Tibial nerve (tissue), 4 donors: ENCODE data around the gene ARCN1. TPM values are rescaled to one million over a fixed set of nuclear protein-coding genes. Genes with fewer than 3 reads are reported as not detected.

Source experiments
- DNase-seq, 2 donors: peaks; one replicate each; pipeline ENCODE4 v3.0.0-alpha.2; 2019; ENCODE audit warnings: low spot score in 2 of 2
- H3K27ac ChIP-seq, 4 donors: fragments of 200-600 bp; sonication (generic) in 3 of 4; one replicate each; pipeline ENCODE4 v1.5.1; 2017 to 2019; ENCODE audit warnings: mild to moderate bottlenecking in 1 of 4
- H3K27me3 ChIP-seq, 2 donors: fragments of 200-600 bp; sonication (generic) in 1 of 2; one replicate each; pipeline versions ENCODE4 v1.5.1 to v1.6.0; 2017 to 2019
- H3K36me3 ChIP-seq, 3 donors: fragments of 200-600 bp; sonication (generic); one replicate each; pipeline ENCODE4 v1.5.1; 2018 to 2019
- H3K4me1 ChIP-seq, 4 donors: fragments of 200-600 bp; sonication (generic) in 3 of 4; one replicate each; pipeline ENCODE4 v1.5.1; 2017 to 2019
- H3K4me3 ChIP-seq, 4 donors: fragments of 200-600 bp; sonication (generic) in 3 of 4; one replicate each; pipeline ENCODE4 v1.5.1; 2017 to 2019; ENCODE audit warnings: mild to moderate bottlenecking in 1 of 4, moderate library complexity in 1 of 4
- H3K9me3 ChIP-seq, 4 donors: fragments of 200-600 bp; sonication (generic) in 3 of 4; one replicate each; pipeline ENCODE4 v1.5.1; 2017 to 2019
- EP300 ChIP-seq, 2 donors: sonication (generic); formaldehyde crosslinking; IDR thresholded peaks; one replicate each; pipeline ENCODE4 v1.6.1; 2017; ENCODE audit warnings: antibody characterized with exemption in 2 of 2, mild to moderate bottlenecking in 1 of 2
- POLR2A ChIP-seq, 2 donors: fragments of 450-650 bp; IDR thresholded peaks; one replicate each; pipeline ENCODE4 v1.6.1; 2017; ENCODE audit warnings: antibody characterized with exemption in 2 of 2, mild to moderate bottlenecking in 2 of 2, moderate library complexity in 2 of 2
- WGBS, 2 donors: methylation state at CpG; one replicate each; pipeline ENCODE4 v1.1.5; 2018; 5-methylcytosine and 5-hydroxymethylcytosine counted together
- total RNA-seq, 4 donors: library from RNA; depleted of rRNA; stranded (reverse); fragments of >200 nt; gene quantifications; one replicate each; pipeline ENCODE4 v1.1.0, GENCODE V29; 2016
- TF ChIP-seq, protein P1 (sequence below), 5 experiments: fragments of 200-600 bp in 3 of 5; fragments of 450-650 bp in 2 of 5; sonication (generic) in 3 of 5; IDR thresholded peaks; one replicate each; pipeline ENCODE4 v1.5.1; 2016 to 2019; ENCODE audit warnings: antibody characterized with exemption in 5 of 5, mild to moderate bottlenecking in 3 of 5, moderate library complexity in 2 of 5

The ARCN1 gene
- total RNA-seq, 4 donors from 2014 or later, result 74.3 to 94.8 (median 88.5) TPM

DNA sequence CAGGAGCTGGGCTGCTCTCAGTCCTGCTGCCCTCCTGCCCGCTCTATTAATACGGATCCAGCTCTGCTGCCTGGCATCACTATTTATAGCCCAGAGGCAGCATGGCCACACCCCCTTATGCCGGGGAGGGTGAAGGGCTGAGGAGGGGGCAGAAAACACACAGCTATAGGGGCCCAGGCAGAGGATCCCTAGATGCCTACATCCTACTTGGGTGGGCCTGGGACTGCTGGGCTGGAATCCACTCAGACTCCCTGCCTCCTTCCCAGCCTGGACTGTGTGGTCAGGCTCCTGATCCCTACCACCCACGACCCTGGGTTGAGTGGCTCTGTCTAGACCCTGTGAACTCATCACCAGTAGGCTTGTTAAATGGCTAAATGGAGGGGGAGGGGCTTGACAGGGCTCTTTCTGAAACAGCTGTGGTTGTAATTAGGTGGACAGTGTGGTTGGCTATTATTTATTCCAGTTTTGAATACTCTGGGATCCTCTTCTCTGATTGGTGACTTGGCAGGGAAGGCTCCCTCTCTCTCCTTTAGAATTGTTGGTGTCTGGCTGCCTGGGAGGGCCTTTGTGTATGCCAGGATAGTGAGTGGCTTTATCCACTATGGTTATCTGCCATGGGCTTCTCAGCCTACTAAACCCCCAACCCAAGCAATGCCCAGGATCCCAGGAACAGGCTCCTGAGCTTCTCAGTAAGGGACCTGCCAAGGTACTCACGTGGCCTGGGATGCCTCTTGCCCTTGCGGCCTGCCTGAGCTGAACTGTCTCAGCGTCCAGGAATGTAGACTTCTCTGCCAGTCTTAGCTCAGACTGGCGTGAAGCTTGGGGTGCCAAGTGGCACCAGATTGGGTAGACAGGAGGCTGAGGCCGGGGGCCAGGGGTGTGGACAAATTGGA is 50.4 kb downstream of the ARCN1 start:
- DNase-seq, result no peak
- TF ChIP-seq, protein P1, sequence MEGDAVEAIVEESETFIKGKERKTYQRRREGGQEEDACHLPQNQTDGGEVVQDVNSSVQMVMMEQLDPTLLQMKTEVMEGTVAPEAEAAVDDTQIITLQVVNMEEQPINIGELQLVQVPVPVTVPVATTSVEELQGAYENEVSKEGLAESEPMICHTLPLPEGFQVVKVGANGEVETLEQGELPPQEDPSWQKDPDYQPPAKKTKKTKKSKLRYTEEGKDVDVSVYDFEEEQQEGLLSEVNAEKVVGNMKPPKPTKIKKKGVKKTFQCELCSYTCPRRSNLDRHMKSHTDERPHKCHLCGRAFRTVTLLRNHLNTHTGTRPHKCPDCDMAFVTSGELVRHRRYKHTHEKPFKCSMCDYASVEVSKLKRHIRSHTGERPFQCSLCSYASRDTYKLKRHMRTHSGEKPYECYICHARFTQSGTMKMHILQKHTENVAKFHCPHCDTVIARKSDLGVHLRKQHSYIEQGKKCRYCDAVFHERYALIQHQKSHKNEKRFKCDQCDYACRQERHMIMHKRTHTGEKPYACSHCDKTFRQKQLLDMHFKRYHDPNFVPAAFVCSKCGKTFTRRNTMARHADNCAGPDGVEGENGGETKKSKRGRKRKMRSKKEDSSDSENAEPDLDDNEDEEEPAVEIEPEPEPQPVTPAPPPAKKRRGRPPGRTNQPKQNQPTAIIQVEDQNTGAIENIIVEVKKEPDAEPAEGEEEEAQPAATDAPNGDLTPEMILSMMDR (IDR thresholded peaks at IDR 0.05), result no peak
- no peak for TF ChIP-seq EP300 (IDR thresholded peaks at IDR 0.05)
- TF ChIP-seq POLR2A (IDR thresholded peaks at IDR 0.05), result no peak
- WGBS, 2 donors, result 27 to 33% methylated on average over 9 of the region's 9 CpGs
- no peaks in the 10 kb centered on the region for H3K27me3 ChIP-seq
- peaks cover 0 to 39% (median 4%) of the 10 kb centered on the region in 3 donors for H3K36me3 ChIP-seq
- peak overlapping the region; percentile 61 to 99 (median 86) for H3K27ac ChIP-seq
- peak overlapping the region in 1 of 4 donors; percentile 53 for H3K4me3 ChIP-seq
- no peaks in the 10 kb centered on the region for H3K9me3 ChIP-seq
- H3K4me1 ChIP-seq, result peaks cover 5 to 69% (median 55%) of the 10 kb centered on the region in 4 donors

DNA sequence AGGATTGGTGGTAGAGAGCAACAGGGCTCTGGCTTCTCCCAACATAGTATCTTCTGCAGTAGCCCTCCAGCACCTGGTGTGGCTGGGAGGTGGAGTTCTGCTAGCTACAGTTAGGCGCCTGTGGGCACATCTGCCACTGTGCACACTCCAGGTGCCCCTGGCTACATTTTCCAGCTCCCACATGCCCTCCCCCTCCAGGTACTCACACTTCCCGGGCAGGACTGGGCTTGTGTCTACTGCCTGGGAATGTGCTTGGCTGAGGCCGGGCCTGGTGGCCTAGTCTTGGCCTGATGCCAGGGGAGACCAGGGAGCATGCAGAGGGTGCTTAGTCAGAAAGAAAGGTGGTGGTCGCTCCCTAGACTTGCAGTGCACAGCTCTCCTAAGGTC is 51.1 kb downstream of the ARCN1 start:
- no peak for DNase-seq
- no peak overlapping the region for H3K4me3 ChIP-seq
- no peaks in the 10 kb centered on the region for H3K9me3 ChIP-seq
- peaks cover 5 to 68% (median 49%) of the 10 kb centered on the region in 4 donors for H3K4me1 ChIP-seq
- 51 to 69% methylated on average over 3 to 4 of the region's 4 CpGs for WGBS, 2 donors
- H3K27ac ChIP-seq, result peak overlapping the region; percentile 20 to 99 (median 80)
- H3K36me3 ChIP-seq, result peaks cover 0 to 45% (median 4%) of the 10 kb centered on the region in 3 donors
- H3K27me3 ChIP-seq, result no peaks in the 10 kb centered on the region
- TF ChIP-seq POLR2A (IDR thresholded peaks at IDR 0.05) (no peak), EP300 (IDR thresholded peaks at IDR 0.05) (no peak)
- TF ChIP-seq, protein P1 (IDR thresholded peaks at IDR 0.05), result no peak

DNA sequence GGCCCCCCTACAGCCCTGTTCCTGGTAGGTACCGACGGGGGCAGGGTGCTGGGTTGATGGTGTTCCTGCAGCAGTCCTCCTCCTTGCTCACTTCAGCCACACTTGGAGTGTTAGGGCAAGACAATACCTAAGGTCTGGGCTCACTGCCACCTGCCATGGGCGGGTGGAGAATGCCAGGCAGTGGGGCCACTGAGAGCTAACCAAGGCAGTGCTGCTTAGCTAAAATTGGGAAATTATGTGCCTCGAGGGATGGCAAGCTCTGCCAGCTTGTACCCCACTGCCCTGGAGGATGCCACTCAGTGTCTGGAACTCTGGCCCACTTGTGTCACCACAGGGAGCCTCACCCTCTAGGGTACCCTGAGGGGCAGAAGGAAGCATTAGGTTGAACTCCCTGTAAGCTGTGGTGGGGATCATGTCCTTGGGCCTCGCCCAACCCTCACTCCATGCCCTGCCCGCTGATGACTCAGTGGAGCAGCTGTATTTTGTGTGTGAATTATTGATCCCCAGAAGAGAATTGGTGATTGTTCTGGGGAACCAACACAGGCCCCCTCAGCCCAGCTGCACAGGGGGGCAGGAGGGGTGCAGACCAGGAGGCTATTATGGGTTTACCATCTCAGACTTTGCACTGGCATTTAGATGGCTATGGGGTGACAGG is 53.0 kb downstream of the ARCN1 start:
- 62 to 89% methylated on average over 6 of the region's 6 CpGs for WGBS, 2 donors
- no peak for DNase-seq
- no peaks in the 10 kb centered on the region for H3K27me3 ChIP-seq
- peaks cover 0 to 66% (median 35%) of the 10 kb centered on the region in 4 donors for H3K4me1 ChIP-seq
- no peaks in the 10 kb centered on the region for H3K9me3 ChIP-seq
- peaks cover 0 to 64% (median 4%) of the 10 kb centered on the region in 3 donors for H3K36me3 ChIP-seq
- peak overlapping the region in 2 of 4 donors; percentile 10 to 55 for H3K27ac ChIP-seq
- no peak overlapping the region for H3K4me3 ChIP-seq
- TF ChIP-seq, protein P1 (IDR thresholded peaks at IDR 0.05), result no peak
- TF ChIP-seq POLR2A (IDR thresholded peaks at IDR 0.05), result no peak
- no peak for TF ChIP-seq EP300 (IDR thresholded peaks at IDR 0.05)

DNA sequence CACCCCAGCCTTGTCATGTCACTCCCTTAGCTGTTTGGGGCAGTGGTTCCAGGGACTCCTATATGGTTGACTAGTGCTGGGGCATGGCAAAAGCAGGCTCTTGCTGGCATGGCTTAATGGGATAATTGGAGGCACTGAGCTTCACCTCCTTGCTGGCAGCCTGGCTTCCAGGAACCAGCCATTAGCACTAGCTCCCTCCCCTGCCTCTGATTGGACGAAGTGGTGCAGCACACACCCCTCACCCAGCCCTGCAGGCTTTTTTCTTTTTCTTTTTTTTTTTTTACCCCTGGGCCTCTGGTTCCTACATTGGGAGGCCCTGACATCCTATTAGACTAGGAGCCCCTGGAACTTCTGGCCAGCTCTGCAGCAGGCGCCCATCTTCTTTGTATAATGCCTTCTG is 53.8 kb downstream of the ARCN1 start:
- Histone ChIP-seq H3K27ac (peak overlapping the region in 2 of 4 donors; percentile 10 to 55), H3K4me3 (no peak overlapping the region), H3K36me3 (peaks cover 0 to 72% (median 4%) of the 10 kb centered on the region in 3 donors), H3K4me1 (peaks cover 0 to 66% (median 27%) of the 10 kb centered on the region in 4 donors), H3K27me3 (no peaks in the 10 kb centered on the region), H3K9me3 (no peaks in the 10 kb centered on the region)
- TF ChIP-seq EP300 (IDR thresholded peaks at IDR 0.05), result no peak
- TF ChIP-seq POLR2A (IDR thresholded peaks at IDR 0.05), result no peak
- TF ChIP-seq, protein P1 (IDR thresholded peaks at IDR 0.05), result no peak
- WGBS, 2 donors, result 76 to 79% methylated on average over 2 of the region's 2 CpGs
- no peak for DNase-seq
